PC-9 (cell line): ENCODE measurements around the gene SLC39A9.

ENCODE experiments used
- EZH2 ChIP-seq: fragments of 200-600 bp; sonication (generic); IDR thresholded peaks from 2 replicates; pipeline ENCODE4 v1.8.0; 2017; ENCODE audit warnings: antibody characterized with exemption, low read depth
- TF ChIP-seq, protein P1 (sequence below): fragments of 200-600 bp; sonication (generic); conservative IDR thresholded peaks from 2 replicates; pipeline ENCODE4 v1.6.1; 2017; ENCODE audit warnings: mixed run types, antibody characterized with exemption, mild to moderate bottlenecking, moderate library complexity

GRCh38 chr14:69487226-69487625 is 88.7 kb downstream of the SLC39A9 start:
- TF ChIP-seq EZH2, result no peak
- TF ChIP-seq, protein P1, sequence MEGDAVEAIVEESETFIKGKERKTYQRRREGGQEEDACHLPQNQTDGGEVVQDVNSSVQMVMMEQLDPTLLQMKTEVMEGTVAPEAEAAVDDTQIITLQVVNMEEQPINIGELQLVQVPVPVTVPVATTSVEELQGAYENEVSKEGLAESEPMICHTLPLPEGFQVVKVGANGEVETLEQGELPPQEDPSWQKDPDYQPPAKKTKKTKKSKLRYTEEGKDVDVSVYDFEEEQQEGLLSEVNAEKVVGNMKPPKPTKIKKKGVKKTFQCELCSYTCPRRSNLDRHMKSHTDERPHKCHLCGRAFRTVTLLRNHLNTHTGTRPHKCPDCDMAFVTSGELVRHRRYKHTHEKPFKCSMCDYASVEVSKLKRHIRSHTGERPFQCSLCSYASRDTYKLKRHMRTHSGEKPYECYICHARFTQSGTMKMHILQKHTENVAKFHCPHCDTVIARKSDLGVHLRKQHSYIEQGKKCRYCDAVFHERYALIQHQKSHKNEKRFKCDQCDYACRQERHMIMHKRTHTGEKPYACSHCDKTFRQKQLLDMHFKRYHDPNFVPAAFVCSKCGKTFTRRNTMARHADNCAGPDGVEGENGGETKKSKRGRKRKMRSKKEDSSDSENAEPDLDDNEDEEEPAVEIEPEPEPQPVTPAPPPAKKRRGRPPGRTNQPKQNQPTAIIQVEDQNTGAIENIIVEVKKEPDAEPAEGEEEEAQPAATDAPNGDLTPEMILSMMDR, result no peak
